Brain microvascular endothelial cell (primary cell): ENCODE data around the gene ZWINT.

Source experiments
- DNase-seq: peaks from one replicate; pipeline ENCODE4 v3.0.0-alpha.2; 2020
- H3K27ac ChIP-seq: fragments of 250-450 bp; sonication (Bioruptor Pico); 2 replicates; pipeline ENCODE4 v1.5.1; 2020; ENCODE audit warnings: mild to moderate bottlenecking, moderate library complexity
- H3K27me3 ChIP-seq: fragments of 250-450 bp; sonication (Bioruptor Pico); replicated peaks from 2 replicates; pipeline ENCODE4 v1.5.1; 2020; ENCODE audit warnings: mild to moderate bottlenecking
- H3K36me3 ChIP-seq: fragments of 250-450 bp; sonication (Bioruptor Pico); replicated peaks from 2 replicates; pipeline ENCODE4 v1.5.1; 2020; ENCODE audit warnings: mild to moderate bottlenecking
- H3K4me3 ChIP-seq: 2 replicates; pipeline ENCODE4 v1.5.1; 2011; ENCODE audit warnings: low read depth, mild to moderate bottlenecking, control low read depth, low read length, moderate library complexity
- in situ Hi-C: cut with HindIII; loops from 2 replicates; pipeline ENCODE4 v1.10.0; 2017; ENCODE audit warnings: low sequenced_read_pairs, low pct_ligation_motif_present
- TF ChIP-seq, protein P1 (sequence below): IDR thresholded peaks from 2 replicates; pipeline ENCODE4 v1.5.1; 2011; ENCODE audit warnings: low read depth, mild to moderate bottlenecking, moderate library complexity, low read length, control low read depth, inconsistent platforms; ENCODE audit errors: missing control alignments

Gene ZWINT

DNA sequence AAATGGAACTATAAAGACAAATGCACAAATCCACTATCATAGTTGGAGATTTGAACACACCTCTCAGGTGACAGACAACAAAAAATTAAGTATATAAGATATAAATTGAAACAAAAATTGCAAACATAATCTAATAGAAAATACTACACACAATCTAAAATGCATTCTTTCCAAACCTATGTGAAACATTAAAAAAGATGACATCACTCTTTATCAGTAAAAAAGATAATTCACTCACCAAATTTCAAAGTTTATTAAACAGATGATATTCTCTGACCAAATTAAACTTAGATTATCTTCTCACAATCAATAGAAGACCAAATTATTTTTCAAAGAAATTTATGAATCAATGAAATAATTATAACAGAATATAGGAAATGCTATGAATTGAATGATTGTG is 4.0 kb downstream of the ZWINT start:
- no peaks in the 10 kb centered on the region for H3K36me3 ChIP-seq
- in situ Hi-C loops = no loop called here
- TF ChIP-seq, protein P1, sequence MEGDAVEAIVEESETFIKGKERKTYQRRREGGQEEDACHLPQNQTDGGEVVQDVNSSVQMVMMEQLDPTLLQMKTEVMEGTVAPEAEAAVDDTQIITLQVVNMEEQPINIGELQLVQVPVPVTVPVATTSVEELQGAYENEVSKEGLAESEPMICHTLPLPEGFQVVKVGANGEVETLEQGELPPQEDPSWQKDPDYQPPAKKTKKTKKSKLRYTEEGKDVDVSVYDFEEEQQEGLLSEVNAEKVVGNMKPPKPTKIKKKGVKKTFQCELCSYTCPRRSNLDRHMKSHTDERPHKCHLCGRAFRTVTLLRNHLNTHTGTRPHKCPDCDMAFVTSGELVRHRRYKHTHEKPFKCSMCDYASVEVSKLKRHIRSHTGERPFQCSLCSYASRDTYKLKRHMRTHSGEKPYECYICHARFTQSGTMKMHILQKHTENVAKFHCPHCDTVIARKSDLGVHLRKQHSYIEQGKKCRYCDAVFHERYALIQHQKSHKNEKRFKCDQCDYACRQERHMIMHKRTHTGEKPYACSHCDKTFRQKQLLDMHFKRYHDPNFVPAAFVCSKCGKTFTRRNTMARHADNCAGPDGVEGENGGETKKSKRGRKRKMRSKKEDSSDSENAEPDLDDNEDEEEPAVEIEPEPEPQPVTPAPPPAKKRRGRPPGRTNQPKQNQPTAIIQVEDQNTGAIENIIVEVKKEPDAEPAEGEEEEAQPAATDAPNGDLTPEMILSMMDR = no peak
- no peak overlapping the region for H3K27ac ChIP-seq
- no peaks in the 10 kb centered on the region for H3K27me3 ChIP-seq
- H3K4me3 ChIP-seq = no peak overlapping the region
- DNase-seq = no peak

DNA sequence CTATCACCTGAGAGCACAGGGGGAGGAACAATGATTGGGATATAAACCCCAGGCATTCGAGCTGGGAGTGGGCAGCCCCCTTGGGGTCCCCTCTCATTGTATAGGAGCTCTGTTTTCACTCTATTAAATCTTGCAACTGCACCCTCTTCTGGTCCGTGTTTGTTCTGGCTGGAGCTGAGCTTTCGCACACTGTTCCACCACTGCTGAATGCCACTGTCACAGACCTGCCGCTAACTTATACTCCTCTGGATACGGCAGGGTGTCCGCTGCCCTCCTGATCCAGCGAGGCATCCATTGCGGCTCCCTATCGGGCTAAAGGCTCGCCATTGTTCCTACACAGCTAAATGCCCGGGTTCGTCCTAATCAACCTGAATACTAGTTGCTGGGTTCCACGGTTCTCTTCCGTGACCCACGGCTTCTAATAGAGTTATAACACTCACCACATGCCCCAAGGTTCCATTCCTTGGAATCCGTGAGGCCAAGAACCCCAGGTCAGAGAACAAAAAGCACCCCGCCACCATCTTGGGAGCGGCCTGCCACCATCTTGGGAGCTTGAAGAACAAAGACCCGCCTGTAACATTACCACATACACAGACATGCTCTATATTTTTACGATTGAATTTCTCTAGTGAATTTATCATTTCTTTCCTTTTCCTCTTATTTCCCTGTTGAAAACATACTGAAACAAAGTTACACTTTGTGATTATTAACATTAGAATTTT is 9.0 kb downstream of the ZWINT start:
- no peak for DNase-seq
- Histone ChIP-seq H3K4me3 (no peak overlapping the region), H3K27me3 (no peaks in the 10 kb centered on the region), H3K27ac (no peak overlapping the region), H3K36me3 (no peaks in the 10 kb centered on the region)
- TF ChIP-seq, protein P1 = no peak
- in situ Hi-C loops = no loop called here

DNA sequence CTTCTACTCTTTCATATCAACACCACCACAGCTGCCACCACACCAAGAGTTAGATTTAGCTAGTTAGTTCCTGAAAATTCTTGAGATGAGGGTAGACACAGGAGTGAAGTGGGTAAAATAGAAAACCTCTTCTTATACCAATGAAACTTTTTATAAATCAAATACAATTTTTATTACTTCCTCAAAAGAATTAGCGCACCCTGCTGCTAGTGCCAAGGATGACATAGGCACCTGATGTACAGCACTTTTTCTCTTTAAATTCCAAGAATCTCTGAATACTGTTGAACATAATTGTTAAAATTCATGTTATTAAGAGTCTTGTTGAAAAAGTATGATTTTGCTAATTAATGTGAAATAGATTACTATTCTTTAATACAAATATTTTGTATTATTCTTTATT is 11.4 kb downstream of the ZWINT start:
- H3K4me3 ChIP-seq = no peak overlapping the region
- TF ChIP-seq, protein P1 = peak; percentile 32
- no peak overlapping the region for H3K27ac ChIP-seq
- H3K27me3 ChIP-seq = no peaks in the 10 kb centered on the region
- H3K36me3 ChIP-seq = no peaks in the 10 kb centered on the region
- in situ Hi-C loops = no loop called here
- DNase-seq = no peak

DNA sequence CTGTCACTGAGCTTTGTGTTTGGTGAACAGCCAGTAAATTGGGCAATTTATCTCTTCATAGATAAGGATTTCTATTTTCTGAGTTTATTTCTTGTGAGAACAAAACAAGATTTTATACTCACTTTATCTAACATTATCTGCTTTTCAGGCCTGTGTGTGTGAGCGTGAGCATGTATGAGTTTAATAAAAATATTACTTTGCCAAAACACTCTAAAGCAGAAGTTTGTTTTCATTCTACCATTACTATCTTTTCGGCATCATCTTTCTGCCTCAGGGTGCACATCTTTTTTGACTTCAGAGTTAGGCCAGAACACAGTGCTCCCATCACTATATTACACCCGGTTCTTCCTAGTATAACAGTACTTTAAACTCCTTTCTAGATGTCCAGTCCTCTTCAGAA is 13.0 kb downstream of the ZWINT start:
- in situ Hi-C loops = no loop called here
- no peaks in the 10 kb centered on the region for H3K36me3 ChIP-seq
- H3K27me3 ChIP-seq = no peaks in the 10 kb centered on the region
- no peak overlapping the region for H3K27ac ChIP-seq
- DNase-seq = no peak
- TF ChIP-seq, protein P1 = no peak
- H3K4me3 ChIP-seq = no peak overlapping the region

DNA sequence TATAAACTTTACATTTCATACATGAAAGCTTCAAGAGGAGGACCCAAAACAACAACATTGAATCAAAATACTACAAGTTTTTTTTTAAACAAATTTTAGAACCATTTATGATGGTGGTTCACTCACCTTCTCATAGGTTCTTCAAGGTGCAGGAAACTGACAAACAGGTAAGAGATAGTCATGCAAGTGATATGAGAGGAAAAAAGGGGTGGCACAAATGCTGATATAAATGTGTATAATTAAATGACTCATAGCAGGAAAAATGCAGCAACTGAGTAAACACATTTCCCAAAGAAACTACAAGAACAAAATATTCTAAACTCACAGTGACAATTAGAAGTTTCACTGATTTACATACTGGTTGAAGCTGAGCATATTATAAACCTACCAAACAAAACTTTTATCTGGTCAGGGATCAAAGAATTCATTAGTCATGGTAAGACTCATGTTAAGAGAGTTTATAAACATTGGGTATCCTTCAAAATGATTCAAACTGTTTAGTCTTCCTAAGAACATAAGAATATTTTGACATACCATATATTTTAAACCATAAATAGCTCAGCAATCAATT is 14.1 kb downstream of the ZWINT start:
- H3K4me3 ChIP-seq = no peak overlapping the region
- H3K36me3 ChIP-seq = no peaks in the 10 kb centered on the region
- no peak overlapping the region for H3K27ac ChIP-seq
- in situ Hi-C loops = no loop called here
- TF ChIP-seq, protein P1 = no peak
- no peak for DNase-seq
- H3K27me3 ChIP-seq = no peaks in the 10 kb centered on the region
